NB4 (cell line): Measurements from ENCODE around the gene PLCB4.

Source experiments
- MYC ChIP-seq: IDR thresholded peaks from 2 replicates; pipeline ENCODE4 v1.6.1; 2011; ENCODE audit warnings: low read depth, low read length
- POLR2A ChIP-seq: IDR thresholded peaks from 2 replicates; pipeline ENCODE4 v1.6.1; 2011; ENCODE audit warnings: mild to moderate bottlenecking; ENCODE audit not compliant: insufficient read length; ENCODE audit errors: extremely low read depth
- TF ChIP-seq, protein P1 (sequence below): IDR thresholded peaks from one replicate; pipeline ENCODE4 v1.5.1; 2012; ENCODE audit warnings: low read depth, low read length
- TF ChIP-seq, protein P2 (sequence below): IDR thresholded peaks from 2 replicates; pipeline ENCODE4 v1.6.1; 2011; ENCODE audit warnings: low read depth, low read length

DNA sequence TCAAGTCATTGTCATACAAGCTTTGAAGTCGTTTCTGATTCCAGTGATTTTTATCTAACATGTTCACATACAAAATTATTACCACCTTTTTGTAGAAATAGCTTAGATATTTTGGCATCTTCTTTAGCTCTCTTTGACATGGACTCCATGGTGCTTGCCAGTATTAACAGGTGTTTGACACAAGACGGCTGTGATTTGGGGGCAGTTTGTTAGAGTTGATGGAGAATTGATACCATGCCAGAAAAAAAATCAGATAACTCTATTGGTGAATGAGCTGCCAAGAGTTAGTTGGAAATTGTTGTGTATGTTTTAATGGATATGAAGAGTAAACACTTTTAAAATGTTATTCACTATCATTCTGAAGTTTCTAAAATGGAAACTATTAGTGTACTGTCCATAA, 298.9 kb downstream of the PLCB4 start:
- no peak for TF ChIP-seq POLR2A
- TF ChIP-seq, protein P1, sequence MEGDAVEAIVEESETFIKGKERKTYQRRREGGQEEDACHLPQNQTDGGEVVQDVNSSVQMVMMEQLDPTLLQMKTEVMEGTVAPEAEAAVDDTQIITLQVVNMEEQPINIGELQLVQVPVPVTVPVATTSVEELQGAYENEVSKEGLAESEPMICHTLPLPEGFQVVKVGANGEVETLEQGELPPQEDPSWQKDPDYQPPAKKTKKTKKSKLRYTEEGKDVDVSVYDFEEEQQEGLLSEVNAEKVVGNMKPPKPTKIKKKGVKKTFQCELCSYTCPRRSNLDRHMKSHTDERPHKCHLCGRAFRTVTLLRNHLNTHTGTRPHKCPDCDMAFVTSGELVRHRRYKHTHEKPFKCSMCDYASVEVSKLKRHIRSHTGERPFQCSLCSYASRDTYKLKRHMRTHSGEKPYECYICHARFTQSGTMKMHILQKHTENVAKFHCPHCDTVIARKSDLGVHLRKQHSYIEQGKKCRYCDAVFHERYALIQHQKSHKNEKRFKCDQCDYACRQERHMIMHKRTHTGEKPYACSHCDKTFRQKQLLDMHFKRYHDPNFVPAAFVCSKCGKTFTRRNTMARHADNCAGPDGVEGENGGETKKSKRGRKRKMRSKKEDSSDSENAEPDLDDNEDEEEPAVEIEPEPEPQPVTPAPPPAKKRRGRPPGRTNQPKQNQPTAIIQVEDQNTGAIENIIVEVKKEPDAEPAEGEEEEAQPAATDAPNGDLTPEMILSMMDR: no peak
- no peak for TF ChIP-seq MYC
- TF ChIP-seq, protein P2, sequence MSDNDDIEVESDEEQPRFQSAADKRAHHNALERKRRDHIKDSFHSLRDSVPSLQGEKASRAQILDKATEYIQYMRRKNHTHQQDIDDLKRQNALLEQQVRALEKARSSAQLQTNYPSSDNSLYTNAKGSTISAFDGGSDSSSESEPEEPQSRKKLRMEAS: no peak
